Fibroblast of the conjunctiva (primary cell): Measurements from ENCODE around the gene LY6G6C.
"Not testable (repeated sequence)": the region's sequence is repeated elsewhere in the genome, so short reads cannot be mapped to it uniquely, and the experiment has no call there.

Source experiments
- DNase-seq: peaks from one replicate; pipeline ENCODE4 v3.0.0-alpha.2; 2010; ENCODE audit warnings: low read depth

The LY6G6C gene

GRCh38 chr6:31727034-31727716 is 5.6 kb upstream of the LY6G6C start:
- DNase-seq = no peak

GRCh38 chr6:31725502-31726350 is 4.2 kb upstream of the LY6G6C start:
- DNase-seq = no peak

GRCh38 chr6:31723980-31724691 is 2.6 kb upstream of the LY6G6C start:
- DNase-seq = no peak

GRCh38 chr6:31723245-31723979 is 1.9 kb upstream of the LY6G6C start, which contains the start of gene MPIG6B:
TSS of gene MPIG6B (plus strand) at chr6:31723373. CDS start at chr6:31723384, 11 bp downstream.
- no peak for DNase-seq

- DNase-seq = no peak
These were observed 627 bp upstream of the LY6G6C start for GRCh38 chr6:31722173-31722572.

GRCh38 chr6:31720196-31720770 is 1.3 kb downstream of the LY6G6C start:
- DNase-seq = no peak

- no peak for DNase-seq
These were observed 2.5 kb downstream of the LY6G6C start for GRCh38 chr6:31719001-31719400.

GRCh38 chr6:31718265-31718664 is 3.3 kb downstream of the LY6G6C start:
- no peak for DNase-seq

GRCh38 chr6:31717499-31718222 is 3.9 kb downstream of the LY6G6C start:
- DNase-seq = no peak

GRCh38 chr6:31715022-31715958 is 6.3 kb downstream of the LY6G6C start, which contains the start of gene LY6G6D:
TSS of gene LY6G6D (plus strand) at chr6:31715348. CDS start at chr6:31715356, 8 bp downstream.
- no peak for DNase-seq

GRCh38 chr6:31713991-31714684 is 7.4 kb downstream of the LY6G6C start:
- DNase-seq = no peak

- no peak for DNase-seq
These were observed 8.1 kb downstream of the LY6G6C start for GRCh38 chr6:31713465-31713864.

- no peak for DNase-seq
These were observed 9.2 kb downstream of the LY6G6C start for GRCh38 chr6:31712296-31712695.

GRCh38 chr6:31711233-31711632 is 10.3 kb downstream of the LY6G6C start:
- no peak for DNase-seq

GRCh38 chr6:31710523-31711219 is 10.9 kb downstream of the LY6G6C start:
- DNase-seq = no peak

GRCh38 chr6:31709157-31709556 is 12.4 kb downstream of the LY6G6C start:
- DNase-seq = not testable (repeated sequence)

- DNase-seq = no peak
These were observed 13.3 kb downstream of the LY6G6C start for GRCh38 chr6:31708224-31708623.

- no peak for DNase-seq
These were observed 13.8 kb downstream of the LY6G6C start for GRCh38 chr6:31707701-31708100.
